ENCODE measurements around the gene TMEM9B.
"Not testable (repeated sequence)": the region's sequence is repeated elsewhere in the genome, so short reads cannot be mapped to it uniquely, and the experiment has no call there.

TMEM9B gene

DNA sequence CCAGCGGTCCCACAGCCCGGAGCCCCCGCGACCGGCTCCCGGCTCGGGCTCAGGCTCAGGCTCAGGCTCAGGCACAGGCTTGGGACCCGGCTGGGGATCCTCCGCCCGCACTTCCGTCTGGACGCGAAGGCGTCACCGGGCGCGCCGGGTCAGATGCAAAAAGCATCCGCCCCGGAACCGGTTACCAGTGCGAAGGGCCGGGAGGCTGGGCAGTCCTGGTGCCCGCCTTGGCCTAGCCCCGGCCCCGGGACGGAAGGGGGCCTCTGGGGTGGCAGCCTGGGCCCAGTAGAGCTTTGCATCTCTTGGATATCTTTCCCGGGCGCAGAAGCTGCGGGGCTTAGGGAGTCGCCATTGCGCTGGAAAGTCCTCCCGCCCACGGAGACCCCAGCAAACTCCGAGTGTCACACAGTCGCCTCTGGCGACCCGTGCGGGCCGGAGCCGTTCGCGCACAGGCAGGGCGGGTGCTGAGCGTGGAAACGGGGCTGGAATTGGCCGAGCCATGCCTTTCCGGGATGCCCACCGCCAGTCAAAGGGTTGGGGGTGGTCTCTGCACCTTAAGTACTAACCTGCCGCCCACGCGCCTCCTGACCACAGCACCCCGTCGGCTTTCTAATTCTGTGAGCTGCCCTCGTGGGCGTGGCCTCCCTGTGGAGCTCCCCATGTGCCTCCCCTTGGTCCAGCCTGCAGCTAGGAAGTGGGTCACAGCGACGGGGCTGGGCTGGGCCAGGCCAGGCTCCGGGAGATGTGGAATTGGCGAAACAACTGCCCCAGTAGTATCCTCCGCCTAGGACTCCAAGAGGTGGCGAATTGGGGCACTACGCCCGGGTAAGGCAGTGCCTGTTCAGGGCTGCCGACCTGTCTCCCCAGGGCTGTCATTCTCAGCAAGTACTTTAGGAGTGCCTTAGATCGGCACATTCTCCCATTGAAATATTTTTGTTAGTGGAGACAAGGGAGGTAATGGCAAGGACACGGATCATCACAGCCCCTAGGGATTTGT lies at the start of gene TMEM9B:
Gene TMEM9B, minus strand, starts transcription at position 119 of the 997 bp plus-strand sequence. CDS start 129 bp downstream, outside the sequence.
- DNase-seq, result peak; percentile 88

- DNase-seq, result no peak
Observed at GRCh38 chr11:9013373-9013772, 49.1 kb upstream of the TMEM9B start.

- not testable (repeated sequence) for DNase-seq
Observed at GRCh38 chr11:9009538-9009937, 45.3 kb upstream of the TMEM9B start.

DNA sequence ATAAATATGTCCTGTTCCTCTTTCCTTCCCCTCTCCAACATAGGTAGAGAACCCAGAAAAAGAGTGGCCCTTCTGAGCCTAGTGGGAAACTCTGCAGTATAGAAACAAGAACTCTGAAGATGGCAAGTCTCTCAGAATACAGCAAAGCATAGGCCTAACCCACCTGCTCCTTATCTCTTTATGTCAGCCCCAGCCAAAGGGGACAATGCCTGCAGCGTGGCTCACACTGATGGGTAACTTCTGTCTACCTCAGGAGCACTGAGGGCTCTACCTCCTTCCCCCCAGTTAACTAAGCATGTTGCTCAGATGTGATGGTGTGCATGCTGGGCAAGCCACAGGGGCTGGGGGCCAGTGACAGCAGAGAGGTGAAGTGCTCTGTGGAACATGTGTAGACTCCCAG lies 44.4 kb upstream of the TMEM9B start:
- no peak for DNase-seq

DNA sequence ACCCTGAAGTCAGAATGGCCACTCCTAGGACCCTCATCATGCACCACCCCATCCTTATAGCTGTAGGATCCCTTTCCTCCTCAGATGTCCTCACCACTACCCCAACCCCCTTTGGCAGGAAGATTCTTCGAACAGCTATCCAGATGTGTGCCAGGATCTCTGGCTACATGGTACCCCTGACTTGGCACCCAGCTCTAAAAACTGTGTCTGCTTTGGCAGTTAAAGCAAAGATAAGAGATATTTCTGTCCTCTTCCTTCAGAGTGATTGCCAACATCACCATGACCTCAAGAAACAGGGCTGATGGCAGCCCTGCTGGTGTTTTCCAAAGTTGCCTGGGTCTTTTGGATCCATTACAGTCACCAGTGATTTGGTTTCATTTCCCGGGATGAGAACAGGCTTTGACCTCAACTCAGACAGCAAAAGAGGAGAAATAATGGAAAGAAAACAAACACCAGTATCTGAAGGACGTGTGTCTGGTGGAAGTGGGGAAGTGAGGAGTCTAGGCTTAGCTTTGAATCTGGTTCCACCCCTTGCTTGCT lies 43.8 kb upstream of the TMEM9B start:
- no peak for DNase-seq

GRCh38 chr11:9005087-9005486 lies 40.8 kb upstream of the TMEM9B start:
- no peak for DNase-seq

- no peak for DNase-seq
Observed at GRCh38 chr11:9004183-9004926, 40.1 kb upstream of the TMEM9B start.

- DNase-seq, result peak; percentile 35
Observed at GRCh38 chr11:9003573-9004182, 39.4 kb upstream of the TMEM9B start, which contains the start of gene NRIP3. Gene NRIP3 (minus strand): TSS chr11:9004001. CDS start chr11:9003935, 66 bp downstream.

- no peak for DNase-seq
Observed at GRCh38 chr11:9002920-9003572, 38.8 kb upstream of the TMEM9B start.

GRCh38 chr11:9001736-9002135 lies 37.5 kb upstream of the TMEM9B start:
- no peak for DNase-seq

DNA sequence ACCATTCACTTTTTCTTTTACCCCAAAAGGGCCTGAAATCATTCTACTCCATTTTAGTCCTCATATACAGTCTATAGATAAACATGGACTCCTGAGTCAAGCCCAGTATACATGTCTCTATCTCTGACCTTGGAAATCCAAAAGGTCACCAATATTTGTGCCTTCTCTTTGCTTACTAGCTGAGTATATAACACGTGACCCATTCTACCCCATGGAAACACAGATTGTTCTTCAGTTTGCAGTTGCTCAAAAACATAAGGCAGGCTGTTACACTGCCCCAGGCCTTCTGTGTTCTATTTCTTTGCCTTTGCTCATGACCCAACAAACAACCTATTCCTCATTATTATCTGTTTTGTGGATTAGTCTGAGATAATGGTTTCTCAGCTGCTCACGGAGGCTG lies 33.8 kb upstream of the TMEM9B start:
- no peak for DNase-seq

- no peak for DNase-seq
Observed at GRCh38 chr11:8997451-8997850, 33.2 kb upstream of the TMEM9B start.

GRCh38 chr11:8989453-8989852 lies 25.2 kb upstream of the TMEM9B start:
- no peak for DNase-seq

GRCh38 chr11:8988329-8989234 lies 24.3 kb upstream of the TMEM9B start:
- DNase-seq, result no peak

DNA sequence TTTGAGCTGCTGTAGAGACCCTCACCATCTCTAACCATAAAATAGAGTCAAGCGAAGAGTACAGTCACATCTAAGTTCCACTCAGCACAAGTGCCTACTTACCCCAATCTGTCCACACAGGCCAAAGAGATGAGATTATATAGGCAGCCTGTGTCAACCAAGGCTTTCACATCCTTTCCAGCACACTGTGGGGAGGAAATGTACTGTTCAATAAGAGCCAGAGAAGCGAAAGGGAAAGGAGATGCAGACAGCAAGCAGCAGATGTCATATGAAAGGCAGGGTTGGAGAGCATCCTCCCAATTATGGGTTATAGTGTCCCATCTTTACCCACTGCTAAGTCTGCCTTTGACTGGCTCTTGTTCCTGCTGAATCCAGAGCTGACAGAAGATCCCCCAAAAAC lies 23.2 kb upstream of the TMEM9B start:
- no peak for DNase-seq

DNA sequence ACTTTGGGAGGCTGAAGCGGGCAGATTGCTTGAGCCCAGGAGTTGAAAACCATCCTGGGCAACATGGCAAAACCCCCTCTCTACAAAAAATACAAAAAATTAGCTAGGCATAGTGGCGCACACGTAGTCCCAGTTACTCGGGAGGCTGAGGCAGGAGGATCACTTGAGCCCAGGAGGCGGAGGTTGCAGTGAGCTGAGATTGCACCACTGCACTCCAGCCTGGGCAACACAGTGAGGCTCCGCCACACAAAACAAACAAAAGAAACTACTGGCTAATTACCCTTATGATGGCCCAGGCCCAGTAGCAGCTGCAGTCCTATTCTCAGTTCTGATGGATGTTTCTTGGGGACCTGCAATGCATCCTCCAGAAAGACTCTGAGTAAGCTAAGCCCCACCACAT lies 22.5 kb upstream of the TMEM9B start:
- DNase-seq, result not testable (repeated sequence)

DNA sequence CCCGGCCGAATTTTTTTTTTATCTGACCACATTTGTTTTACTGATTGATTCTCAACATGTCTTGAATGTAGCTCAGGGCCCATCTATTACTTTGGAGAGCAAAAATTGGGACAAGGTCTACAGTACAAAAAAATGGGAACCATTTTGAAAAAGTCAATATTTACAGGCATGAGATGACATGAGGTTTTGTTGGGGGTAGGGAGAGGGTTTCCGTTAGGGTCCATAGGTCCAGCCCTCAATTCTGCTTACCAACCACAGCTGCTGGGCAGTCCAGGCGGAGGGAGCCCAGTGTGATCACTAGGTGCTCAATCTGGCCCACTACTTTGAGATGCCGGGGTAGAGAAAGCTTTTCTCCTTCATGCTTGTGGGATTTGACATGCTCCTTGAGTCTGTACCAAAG lies 21.2 kb upstream of the TMEM9B start:
- DNase-seq, result no peak

DNA sequence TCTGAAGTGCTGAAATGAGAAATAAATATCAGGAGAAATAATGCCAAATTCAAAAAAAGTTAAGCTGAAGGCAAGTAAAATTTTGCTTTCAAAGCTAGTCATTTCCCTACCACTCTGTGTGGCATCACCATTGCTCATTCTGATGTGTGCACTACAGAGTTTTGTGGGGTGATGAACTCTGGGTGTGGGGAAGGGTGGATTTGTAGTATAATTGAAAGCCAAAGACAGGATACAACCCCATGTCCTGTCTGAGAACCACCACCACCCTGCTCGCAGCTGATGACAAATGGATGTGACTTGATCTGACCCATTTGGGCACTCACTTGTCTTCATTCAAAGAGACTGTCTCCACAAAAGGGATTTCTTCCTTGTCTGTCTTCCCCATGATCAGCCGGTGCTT lies 19.3 kb upstream of the TMEM9B start:
- no peak for DNase-seq

GRCh38 chr11:8980485-8980884 lies 16.2 kb upstream of the TMEM9B start:
- no peak for DNase-seq

DNA sequence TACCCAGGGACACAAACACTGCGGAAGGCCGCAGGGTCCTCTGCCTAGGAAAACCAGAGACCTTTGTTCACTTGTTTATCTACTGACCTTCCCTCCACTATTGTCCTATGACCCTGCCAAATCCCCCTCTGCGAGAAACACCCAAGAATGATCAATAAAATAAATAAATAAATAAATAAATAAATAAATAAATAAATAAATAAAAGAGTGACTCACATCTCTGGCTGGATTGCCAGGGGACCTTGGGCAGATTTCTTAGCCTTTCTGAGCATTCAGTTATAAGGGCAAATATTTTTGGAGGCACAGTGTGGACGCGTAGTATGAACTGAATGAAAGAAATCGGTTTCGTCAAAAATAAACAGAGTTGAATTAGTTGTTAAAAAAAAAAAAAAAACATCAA lies 15.1 kb upstream of the TMEM9B start:
- not testable (repeated sequence) for DNase-seq

DNA sequence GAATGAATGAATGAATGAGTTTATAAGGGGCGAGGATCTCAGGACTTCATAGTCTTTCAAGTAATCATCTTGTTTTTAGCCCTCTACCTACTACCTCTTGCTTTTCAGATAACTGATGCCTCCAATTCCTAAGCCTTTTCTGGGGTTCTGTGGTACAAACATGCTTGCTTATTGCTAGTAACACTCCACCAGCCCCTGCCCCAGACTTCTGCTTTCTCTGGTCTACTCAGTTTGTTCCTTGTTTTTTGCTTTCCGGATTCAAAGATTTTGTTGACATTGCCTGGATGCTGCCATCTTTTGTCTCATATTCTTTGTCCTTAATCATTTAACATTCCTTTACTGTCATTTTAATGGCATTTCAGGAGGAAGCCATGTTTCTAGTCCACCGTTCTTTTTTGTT lies 8.9 kb upstream of the TMEM9B start:
- DNase-seq, result no peak

Data from RPMI8226 (cell line).